ENCODE data around the gene GET3.

GET3 gene

GRCh38 chr19:12698138-12698537 lies 39.2 kb upstream of the GET3 start:
- H3K27me3 ChIP-seq (ENCODE audit: low read length) = no peaks in the 10 kb centered on the region
- H3K9me2 ChIP-seq (replicated peaks; ENCODE audit: insufficient read depth, low read length) = no peaks in the 10 kb centered on the region
- H3F3A ChIP-seq (ENCODE audit: insufficient read depth) = peaks cover 24% of the 10 kb centered on the region
- TF ChIP-seq EZH2phosphoT487 (conservative IDR thresholded peaks at IDR 0.05; ENCODE audit: low read length) (no peak), CTCF (IDR thresholded peaks at IDR 0.05; ENCODE audit: insufficient read depth, low read length, poor library complexity, severe bottlenecking) (no peak)
- H2AFZ ChIP-seq (ENCODE audit: low read depth, low read length, severe bottlenecking) = no peak overlapping the region
- H4K20me1 ChIP-seq (ENCODE audit: low read depth, low read length) = no peaks in the 10 kb centered on the region
- H3K9me3 ChIP-seq (ENCODE audit: insufficient read depth, low read length) = no peaks in the 10 kb centered on the region
- H3K27ac ChIP-seq (ENCODE audit: low read depth, low read length) = no peak overlapping the region
- no peaks in the 10 kb centered on the region for H3K79me2 ChIP-seq (ENCODE audit: insufficient read depth, low read length)
- H3K4me3 ChIP-seq (ENCODE audit: insufficient read depth, low read length, poor library complexity, severe bottlenecking) = no peak overlapping the region
- no peak overlapping the region for H3K9ac ChIP-seq (ENCODE audit: low read length)
- H3K4me2 ChIP-seq (ENCODE audit: low read depth, low read length, poor library complexity, severe bottlenecking) = no peak overlapping the region
- H3K36me3 ChIP-seq (ENCODE audit: low read length) = no peaks in the 10 kb centered on the region

- H3K36me3 ChIP-seq (ENCODE audit: low read length) = peaks cover 6% of the 10 kb centered on the region; the same call in 1 of the 2 replicates
- H3K9ac ChIP-seq (ENCODE audit: low read length) = no peak overlapping the region
- no peak overlapping the region for H2AFZ ChIP-seq (ENCODE audit: low read depth, low read length, severe bottlenecking)
- no peaks in the 10 kb centered on the region for H4K20me1 ChIP-seq (ENCODE audit: low read depth, low read length)
- H3K27ac ChIP-seq (ENCODE audit: low read depth, low read length) = no peak overlapping the region
- H3K4me2 ChIP-seq (ENCODE audit: low read depth, low read length, poor library complexity, severe bottlenecking) = no peak overlapping the region
- H3F3A ChIP-seq (ENCODE audit: insufficient read depth) = peaks cover 25% of the 10 kb centered on the region
- H3K9me3 ChIP-seq (ENCODE audit: insufficient read depth, low read length) = no peaks in the 10 kb centered on the region
- no peaks in the 10 kb centered on the region for H3K79me2 ChIP-seq (ENCODE audit: insufficient read depth, low read length)
- H3K9me2 ChIP-seq (replicated peaks; ENCODE audit: insufficient read depth, low read length) = no peaks in the 10 kb centered on the region
- TF ChIP-seq CTCF (IDR thresholded peaks at IDR 0.05; ENCODE audit: insufficient read depth, low read length, poor library complexity, severe bottlenecking) (no peak), EZH2phosphoT487 (conservative IDR thresholded peaks at IDR 0.05; ENCODE audit: low read length) (no peak)
- H3K4me3 ChIP-seq (ENCODE audit: insufficient read depth, low read length, poor library complexity, severe bottlenecking) = no peak overlapping the region
- no peaks in the 10 kb centered on the region for H3K27me3 ChIP-seq (ENCODE audit: low read length)
Observed at GRCh38 chr19:12701596-12702282, 35.6 kb upstream of the GET3 start.

- Histone ChIP-seq H3K9ac (ENCODE audit: low read length) (no peak overlapping the region), H4K20me1 (ENCODE audit: low read depth, low read length) (no peaks in the 10 kb centered on the region), H3F3A (ENCODE audit: insufficient read depth) (peaks cover 16% of the 10 kb centered on the region), H3K36me3 (ENCODE audit: low read length) (peaks cover 6% of the 10 kb centered on the region; the same call in 1 of the 2 replicates), H3K9me3 (ENCODE audit: insufficient read depth, low read length) (no peaks in the 10 kb centered on the region), H3K27me3 (ENCODE audit: low read length) (no peaks in the 10 kb centered on the region), H3K79me2 (ENCODE audit: insufficient read depth, low read length) (no peaks in the 10 kb centered on the region), H3K4me2 (ENCODE audit: low read depth, low read length, poor library complexity, severe bottlenecking) (no peak overlapping the region), H3K27ac (ENCODE audit: low read depth, low read length) (no peak overlapping the region), H2AFZ (ENCODE audit: low read depth, low read length, severe bottlenecking) (no peak overlapping the region), H3K9me2 (replicated peaks; ENCODE audit: insufficient read depth, low read length) (no peaks in the 10 kb centered on the region), H3K4me3 (ENCODE audit: insufficient read depth, low read length, poor library complexity, severe bottlenecking) (no peak overlapping the region)
- TF ChIP-seq EZH2phosphoT487 (conservative IDR thresholded peaks at IDR 0.05; ENCODE audit: low read length) (no peak), CTCF (IDR thresholded peaks at IDR 0.05; ENCODE audit: insufficient read depth, low read length, poor library complexity, severe bottlenecking) (no peak)
Observed at GRCh38 chr19:12703046-12703445, 34.3 kb upstream of the GET3 start.

All from SU-DHL-6 (cell line).